Activated CD4-positive, alpha-beta T cell treated with anti-CD3 and anti-CD28 coated beads, Interleukin-2, amount 50 U/mL, for 48 hours (primary cell): ENCODE data around the gene IL17RB.

Experiments
- DNase-seq, 2 experiments: peaks; one replicate each; pipeline ENCODE4 v3.0.0-alpha.2; 2020

The IL17RB gene

GRCh38 chr3:53846134-53846850 is at the start of gene IL17RB, which contains the start of gene CHDH:
IL17RB (plus strand) TSS chr3:53846568; CDS start chr3:53846589, 21 bp downstream.
CHDH (minus strand) TSS chr3:53846419; CDS start chr3:53824008, 22,411 bp downstream.
- DNase-seq = peak; percentile 20 to 32

DNA sequence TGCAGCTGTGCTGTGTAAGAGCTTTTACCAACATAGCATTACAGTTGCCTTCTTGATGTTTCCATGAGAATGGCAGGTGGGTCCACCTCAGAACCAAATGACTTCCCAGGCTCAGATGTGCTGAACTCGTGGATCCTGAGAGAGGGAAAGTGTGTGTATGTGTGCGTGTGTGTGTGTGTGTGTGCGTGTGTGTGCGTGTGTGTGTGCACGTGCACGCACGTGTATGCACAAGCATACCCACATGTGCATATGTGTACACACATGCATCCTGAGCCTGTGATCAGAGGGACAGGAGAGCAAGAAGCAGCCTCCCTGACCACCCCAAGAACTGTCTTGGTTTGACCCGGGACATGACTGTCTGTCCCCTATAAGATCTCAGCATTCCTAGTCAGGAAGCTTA is 48.2 kb upstream of the IL17RB start:
- DNase-seq = no peak

DNA sequence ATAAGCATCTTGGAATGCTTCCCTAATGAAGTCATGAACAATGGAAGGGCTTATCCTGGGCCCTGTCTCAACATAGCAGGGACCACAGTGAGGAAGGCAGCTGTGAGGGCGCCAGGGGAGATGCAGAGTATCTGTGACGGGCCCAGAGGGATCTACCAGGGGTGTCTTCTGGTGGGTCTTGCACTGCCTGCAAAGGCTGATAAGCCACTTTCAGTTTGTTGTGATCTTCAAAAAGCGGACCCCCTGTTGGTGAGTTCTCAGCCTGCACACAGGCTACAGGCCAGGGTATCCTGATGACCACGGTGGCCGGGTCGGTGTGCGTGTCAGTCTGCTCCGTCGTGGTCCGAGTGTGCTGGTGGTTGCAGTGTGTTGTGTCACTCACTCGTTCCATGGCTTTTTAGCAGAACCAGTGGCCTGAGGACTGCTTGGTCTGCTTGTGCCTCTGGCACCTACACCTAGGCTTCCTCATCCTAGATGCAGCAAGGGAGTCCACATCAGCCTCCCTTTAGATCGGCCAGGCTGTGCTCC is 47.0 kb upstream of the IL17RB start:
- no peak for DNase-seq

DNA sequence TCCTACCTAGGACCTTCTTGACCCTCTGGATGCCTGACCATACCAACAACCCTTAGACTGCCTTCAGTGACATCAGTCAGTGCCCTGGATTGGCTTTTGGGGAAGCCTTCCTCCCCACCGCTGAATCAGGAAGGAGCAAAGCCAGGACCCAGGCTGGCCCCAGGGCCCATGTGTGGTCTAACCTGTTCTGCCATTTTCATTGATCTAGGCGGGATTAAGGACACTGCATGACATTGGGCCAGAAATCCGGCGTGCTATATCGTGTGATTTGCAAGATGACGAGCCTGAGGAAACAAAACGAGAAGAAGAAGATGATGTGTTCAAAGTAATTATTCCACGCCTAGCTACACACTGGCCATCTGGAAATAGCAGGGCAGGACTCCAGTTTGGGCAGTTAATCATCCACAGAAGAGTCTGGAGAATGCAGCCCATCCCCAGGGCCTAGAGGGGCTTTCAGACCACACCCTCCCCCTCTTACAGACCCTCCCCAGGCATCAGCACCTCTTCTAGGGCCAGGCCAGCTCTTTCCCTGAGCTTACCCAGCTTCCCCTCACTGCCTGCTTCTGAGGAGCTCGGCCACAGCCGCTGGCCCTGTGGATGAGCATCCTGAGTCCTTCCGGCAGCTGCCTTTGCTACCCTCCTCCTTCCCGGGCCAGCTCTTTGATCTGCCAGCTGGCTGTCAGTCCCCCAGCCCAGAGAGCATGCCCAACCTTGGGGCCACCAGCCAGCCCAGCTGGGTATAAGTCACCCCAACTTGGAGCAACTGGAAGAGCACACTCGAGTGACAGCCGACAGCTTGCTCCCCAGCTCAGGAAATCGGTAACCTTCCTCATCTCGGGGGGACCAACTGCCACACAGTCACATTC is 46.1 kb upstream of the IL17RB start:
- no peak for DNase-seq

- no peak for DNase-seq
Observed at GRCh38 chr3:53801319-53801718, 45.0 kb upstream of the IL17RB start.

- DNase-seq = no peak
Observed at GRCh38 chr3:53802256-53802880, 44.0 kb upstream of the IL17RB start.

GRCh38 chr3:53803124-53803815 is 43.1 kb upstream of the IL17RB start:
- no peak for DNase-seq

GRCh38 chr3:53803816-53804695 is 42.3 kb upstream of the IL17RB start:
- no peak for DNase-seq

DNA sequence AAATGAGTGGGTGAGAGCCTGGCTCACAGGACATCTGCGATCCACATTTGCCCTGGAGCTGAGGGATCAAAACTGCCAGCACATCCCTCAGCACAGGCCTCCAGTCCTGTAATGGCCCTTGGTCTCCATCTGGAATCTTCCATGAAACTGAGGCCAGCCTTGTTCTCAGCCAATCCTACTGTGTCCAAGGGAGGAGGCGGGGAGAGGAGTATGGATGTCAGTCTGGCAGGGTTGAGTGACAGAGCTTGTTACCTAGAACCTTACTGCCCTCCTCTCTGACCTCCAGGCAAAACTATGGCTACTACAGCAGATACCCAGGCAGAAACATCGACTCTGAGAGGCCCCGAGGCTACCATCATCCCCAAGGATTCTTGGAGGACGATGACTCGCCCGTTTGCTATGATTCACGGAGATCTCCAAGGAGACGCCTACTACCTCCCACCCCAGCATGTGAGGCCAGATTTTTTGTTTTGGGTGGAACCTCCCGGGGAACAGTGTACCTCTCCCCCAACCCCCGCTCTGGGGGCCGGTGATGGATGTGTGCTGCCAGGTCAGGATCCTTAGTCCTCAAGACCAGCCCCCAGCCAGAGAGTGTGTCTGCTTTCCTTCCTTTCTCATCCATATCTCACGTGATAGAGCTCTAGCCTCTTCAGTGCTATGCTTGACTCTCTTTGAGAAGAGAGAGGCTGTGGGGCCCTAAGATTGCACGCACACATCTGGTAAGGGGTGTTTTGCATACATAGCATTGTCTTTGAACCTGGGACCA is 41.5 kb upstream of the IL17RB start:
- DNase-seq = no peak

GRCh38 chr3:53805463-53806159 is 40.8 kb upstream of the IL17RB start:
- no peak for DNase-seq

GRCh38 chr3:53806182-53807116 is 39.9 kb upstream of the IL17RB start:
- DNase-seq = no peak

DNA sequence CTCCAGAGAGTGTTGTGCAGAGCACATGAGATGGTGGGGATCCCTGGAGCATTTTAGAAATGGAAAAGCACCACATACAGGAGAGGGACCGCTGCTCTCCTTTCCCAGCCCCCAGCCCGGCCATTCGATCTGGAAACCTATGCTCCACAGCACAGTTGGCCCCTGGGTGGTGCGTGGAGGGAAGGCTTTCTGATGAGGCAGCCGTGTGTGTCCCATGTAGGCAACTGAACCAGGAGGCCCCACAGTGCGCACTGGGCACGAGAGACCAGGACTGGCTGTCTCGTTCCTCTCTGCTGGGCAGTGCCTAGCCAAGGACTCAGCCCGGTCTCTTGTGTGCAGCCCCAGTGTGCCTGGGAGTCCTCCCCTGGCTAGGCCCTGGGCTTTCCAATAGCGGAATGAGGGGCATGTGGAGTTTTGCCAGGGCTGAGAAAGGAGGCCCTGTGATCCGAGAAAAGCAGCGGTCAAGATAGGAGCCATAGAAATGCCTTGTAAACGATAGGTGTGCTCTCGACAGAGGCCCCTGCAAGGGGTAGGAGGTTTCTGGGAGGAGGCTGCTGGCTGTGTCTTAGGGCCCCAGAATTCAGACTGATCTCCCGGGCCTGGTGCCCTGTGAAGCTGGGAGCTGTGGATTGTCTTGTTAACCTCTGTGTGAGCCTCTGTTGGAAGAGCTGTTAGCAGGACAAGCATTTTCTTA is 39.1 kb upstream of the IL17RB start:
- no peak for DNase-seq

GRCh38 chr3:53808496-53808895 is 37.9 kb upstream of the IL17RB start:
- no peak for DNase-seq

DNA sequence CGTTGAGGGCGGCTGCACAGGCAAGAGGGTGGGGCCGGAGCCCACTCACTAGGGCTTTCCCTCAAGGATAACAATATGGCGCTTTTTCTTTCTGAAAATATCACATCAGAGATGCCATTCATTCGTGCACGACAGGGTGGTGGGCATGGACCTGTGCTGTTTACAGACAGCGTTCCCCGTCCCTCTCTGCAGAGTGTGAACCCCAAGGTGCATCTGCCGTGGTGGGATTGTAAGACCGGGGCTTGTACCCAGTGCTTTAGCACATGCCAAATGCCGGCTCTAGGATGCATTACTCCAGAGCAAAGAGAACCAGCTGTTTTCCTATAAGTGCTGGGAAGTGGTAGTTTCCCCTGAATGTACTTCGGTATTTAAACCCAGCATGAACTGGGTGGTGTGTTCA is 37.1 kb upstream of the IL17RB start:
- DNase-seq = no peak

DNA sequence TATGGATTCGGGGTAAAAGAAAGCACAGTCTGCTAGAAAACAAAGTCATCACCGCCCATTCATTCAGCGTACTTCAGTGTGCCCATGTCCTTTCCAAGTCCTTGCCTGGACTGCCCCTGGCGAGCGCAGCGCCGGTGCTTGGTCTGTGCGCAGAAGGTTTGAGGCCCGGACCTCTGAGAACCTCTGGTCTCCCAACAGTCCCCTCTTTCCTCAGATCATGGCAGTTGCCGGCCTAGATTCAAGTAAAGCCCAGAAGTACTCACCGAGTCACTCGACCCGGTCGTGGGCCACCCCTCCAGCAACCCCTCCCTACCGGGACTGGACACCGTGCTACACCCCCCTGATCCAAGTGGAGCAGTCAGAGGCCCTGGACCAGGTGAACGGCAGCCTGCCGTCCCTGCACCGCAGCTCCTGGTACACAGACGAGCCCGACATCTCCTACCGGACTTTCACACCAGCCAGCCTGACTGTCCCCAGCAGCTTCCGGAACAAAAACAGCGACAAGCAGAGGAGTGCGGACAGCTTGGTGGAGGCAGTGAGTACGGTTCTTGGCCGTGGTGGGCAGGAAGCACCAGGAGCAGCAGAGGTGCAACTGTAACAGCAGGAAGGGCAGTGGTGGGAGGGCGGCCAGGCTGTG is 36.5 kb upstream of the IL17RB start:
- no peak for DNase-seq

DNA sequence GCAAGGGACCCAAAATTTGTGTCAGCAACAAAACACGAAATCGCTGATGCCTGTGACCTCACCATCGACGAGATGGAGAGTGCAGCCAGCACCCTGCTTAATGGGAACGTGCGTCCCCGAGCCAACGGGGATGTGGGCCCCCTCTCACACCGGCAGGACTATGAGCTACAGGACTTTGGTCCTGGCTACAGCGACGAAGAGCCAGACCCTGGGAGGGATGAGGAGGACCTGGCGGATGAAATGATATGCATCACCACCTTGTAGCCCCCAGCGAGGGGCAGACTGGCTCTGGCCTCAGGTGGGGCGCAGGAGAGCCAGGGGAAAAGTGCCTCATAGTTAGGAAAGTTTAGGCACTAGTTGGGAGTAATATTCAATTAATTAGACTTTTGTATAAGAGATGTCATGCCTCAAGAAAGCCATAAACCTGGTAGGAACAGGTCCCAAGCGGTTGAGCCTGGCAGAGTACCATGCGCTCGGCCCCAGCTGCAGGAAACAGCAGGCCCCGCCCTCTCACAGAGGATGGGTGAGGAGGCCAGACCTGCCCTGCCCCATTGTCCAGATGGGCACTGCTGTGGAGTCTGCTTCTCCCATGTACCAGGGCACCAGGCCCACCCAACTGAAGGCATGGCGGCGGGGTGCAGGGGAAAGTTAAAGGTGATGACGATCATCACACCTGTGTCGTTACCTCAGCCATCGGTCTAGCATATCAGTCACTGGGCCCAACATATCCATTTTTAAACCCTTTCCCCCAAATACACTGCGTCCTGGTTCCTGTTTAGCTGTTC is 35.0 kb upstream of the IL17RB start:
- DNase-seq = no peak

DNA sequence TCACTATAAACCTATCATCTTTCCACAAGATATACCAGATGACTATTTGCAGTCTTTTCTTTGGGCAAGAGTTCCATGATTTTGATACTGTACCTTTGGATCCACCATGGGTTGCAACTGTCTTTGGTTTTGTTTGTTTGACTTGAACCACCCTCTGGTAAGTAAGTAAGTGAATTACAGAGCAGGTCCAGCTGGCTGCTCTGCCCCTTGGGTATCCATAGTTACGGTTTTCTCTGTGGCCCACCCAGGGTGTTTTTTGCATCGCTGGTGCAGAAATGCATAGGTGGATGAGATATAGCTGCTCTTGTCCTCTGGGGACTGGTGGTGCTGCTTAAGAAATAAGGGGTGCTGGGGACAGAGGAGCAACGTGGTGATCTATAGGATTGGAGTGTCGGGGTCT is 33.9 kb upstream of the IL17RB start:
- DNase-seq = no peak
